ENCODE results near the gene MOGAT3. TPM values are rescaled to one million over a fixed set of nuclear protein-coding genes. Genes with fewer than 3 reads are reported as not detected.
A peak's percentile ranks its signal among the peaks of the same experiment; 100 is the strongest.

The MOGAT3 gene
- total RNA-seq, 1 donor from 2014 or later: not detected

- intact Hi-C loops (cut with micrococcal nuclease): no loop called here
- H3K36me3 ChIP-seq: peaks cover 46% of the 10 kb centered on the region
Measured at GRCh38 chr7:101216001-101216859, 15.4 kb upstream of the MOGAT3 start.

DNA sequence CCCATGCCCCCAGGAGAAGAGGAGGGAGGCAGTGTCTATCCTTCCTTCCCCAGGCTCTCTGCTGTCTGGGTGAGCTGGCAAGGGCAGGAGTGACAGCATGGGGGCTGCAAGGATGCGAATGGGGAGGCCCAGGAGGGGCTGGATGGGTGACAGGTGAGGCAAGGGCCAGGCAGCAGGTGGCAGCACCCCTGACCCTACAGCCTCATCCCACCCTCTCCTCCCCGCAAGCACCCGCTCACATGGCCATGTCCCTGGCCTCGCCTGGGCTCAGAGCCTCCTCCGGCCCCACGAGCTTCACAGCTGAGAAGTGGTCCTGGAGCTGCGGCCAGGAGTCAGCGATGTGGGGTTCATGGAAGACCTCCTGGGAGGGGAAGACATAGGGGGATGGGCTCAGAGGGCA lies 11.2 kb upstream of the MOGAT3 start:
- no peaks in the 10 kb centered on the region for H3K9me3 ChIP-seq (replicated peaks)
- H3K4me1 ChIP-seq: peaks cover 25% of the 10 kb centered on the region
- no peak for TF ChIP-seq CTCF (IDR thresholded peaks at IDR 0.05; ENCODE audit: borderline replicate concordance)
- peaks cover 84% of the 10 kb centered on the region for H3K36me3 ChIP-seq
- no peak for DNase-seq
- intact Hi-C loops (cut with micrococcal nuclease): no loop called here
- H3K4me3 ChIP-seq: no peak overlapping the region
- H3K27me3 ChIP-seq (ENCODE audit: low read depth): no peaks in the 10 kb centered on the region
- H3K27ac ChIP-seq (replicated peaks): no peak overlapping the region

More at GRCh38 chr7:101216001-101216859, 15.4 kb upstream of the MOGAT3 start:
- Histone ChIP-seq H3K27ac (replicated peaks) (peak overlapping the region; percentile 93), H3K9me3 (replicated peaks) (no peaks in the 10 kb centered on the region), H3K4me3 (peak overlapping the region; percentile 81), H3K27me3 (ENCODE audit: low read depth) (no peaks in the 10 kb centered on the region), H3K4me1 (peaks cover 60% of the 10 kb centered on the region)
- no peak for TF ChIP-seq CTCF (IDR thresholded peaks at IDR 0.05; ENCODE audit: borderline replicate concordance)
- DNase-seq: no peak

DNA sequence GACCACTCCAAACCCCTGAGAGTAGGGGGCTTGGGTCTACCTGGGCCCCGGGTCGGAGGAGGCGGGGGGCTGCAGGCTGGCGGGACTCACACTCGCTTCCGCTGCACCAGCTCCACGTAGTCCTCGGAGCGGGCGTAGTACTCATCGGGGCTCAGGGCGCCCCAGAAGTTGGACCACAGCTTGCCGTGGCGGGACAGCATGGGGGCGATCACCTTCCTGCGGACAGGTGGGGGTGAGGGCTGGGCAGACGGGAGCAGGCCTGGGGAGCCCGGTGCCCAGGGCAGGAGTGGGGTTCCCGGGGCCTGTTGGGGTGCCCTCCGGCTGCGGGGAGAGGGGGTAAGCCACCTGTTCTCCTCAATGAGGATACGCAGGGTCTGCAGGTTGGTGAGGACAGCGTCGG lies 10.7 kb upstream of the MOGAT3 start:
- intact Hi-C loops (cut with micrococcal nuclease): no loop called here
- Histone ChIP-seq H3K27me3 (ENCODE audit: low read depth) (no peaks in the 10 kb centered on the region), H3K9me3 (replicated peaks) (no peaks in the 10 kb centered on the region), H3K4me3 (no peak overlapping the region), H3K27ac (replicated peaks) (no peak overlapping the region), H3K36me3 (peaks cover 84% of the 10 kb centered on the region), H3K4me1 (peaks cover 20% of the 10 kb centered on the region)
- no peak for TF ChIP-seq CTCF (IDR thresholded peaks at IDR 0.05; ENCODE audit: borderline replicate concordance)
- no peak for DNase-seq

GRCh38 chr7:101210143-101210542 lies 9.3 kb upstream of the MOGAT3 start:
- H3K4me3 ChIP-seq: no peak overlapping the region
- peaks cover 85% of the 10 kb centered on the region for H3K36me3 ChIP-seq
- no peaks in the 10 kb centered on the region for H3K27me3 ChIP-seq (ENCODE audit: low read depth)
- H3K4me1 ChIP-seq: peaks cover 6% of the 10 kb centered on the region
- TF ChIP-seq CTCF (IDR thresholded peaks at IDR 0.05; ENCODE audit: borderline replicate concordance): no peak
- no peaks in the 10 kb centered on the region for H3K9me3 ChIP-seq (replicated peaks)
- no peak for DNase-seq
- intact Hi-C loops (cut with micrococcal nuclease): no loop called here
- H3K27ac ChIP-seq (replicated peaks): no peak overlapping the region

- Histone ChIP-seq H3K36me3 (peaks cover 72% of the 10 kb centered on the region), H3K9me3 (replicated peaks) (no peaks in the 10 kb centered on the region), H3K27ac (replicated peaks) (no peak overlapping the region), H3K4me1 (no peaks in the 10 kb centered on the region), H3K4me3 (no peak overlapping the region), H3K27me3 (ENCODE audit: low read depth) (peaks cover 4% of the 10 kb centered on the region)
- intact Hi-C loops (cut with micrococcal nuclease): no loop called here
- DNase-seq: no peak
- no peak for TF ChIP-seq CTCF (IDR thresholded peaks at IDR 0.05; ENCODE audit: borderline replicate concordance)
Measured at GRCh38 chr7:101208794-101209193, 8.0 kb upstream of the MOGAT3 start.

Measured in left ventricle myocardium inferior (tissue), 1 donor.